Measurements from ENCODE around the gene USP17L13. TPM values are rescaled to one million over a fixed set of nuclear protein-coding genes. Genes with fewer than 3 reads are reported as not detected.

Gene USP17L13
- total RNA-seq, 1 donor: not detected

Other genes with a start within 250 kb of the USP17L13 start
- gene FAM90A26, start 54.5 kb upstream of the USP17L13 start, total RNA-seq (ENCODE audit: low replicate concordance): not detected in 2 replicates
- gene USP17L10, start 14.2 kb upstream of the USP17L13 start, total RNA-seq (ENCODE audit: low replicate concordance): not detected in 2 replicates
- not detected in 2 replicates for gene USP17L11, start 9.5 kb upstream of the USP17L13 start, total RNA-seq (ENCODE audit: low replicate concordance)
- not detected in 2 replicates for gene USP17L12, start 4.7 kb upstream of the USP17L13 start, total RNA-seq (ENCODE audit: low replicate concordance)
- not detected in 2 replicates for gene USP17L15, start 9.5 kb downstream of the USP17L13 start, total RNA-seq (ENCODE audit: low replicate concordance)
- gene USP17L17, start 19.0 kb downstream of the USP17L13 start, total RNA-seq (ENCODE audit: low replicate concordance): not detected in 2 replicates
- gene USP17L18, start 23.7 kb downstream of the USP17L13 start, total RNA-seq (ENCODE audit: low replicate concordance): not detected in 2 replicates
- gene USP17L19, start 28.5 kb downstream of the USP17L13 start, total RNA-seq (ENCODE audit: low replicate concordance): not detected in 2 replicates
- not detected in 2 replicates for gene USP17L20, start 33.2 kb downstream of the USP17L13 start, total RNA-seq (ENCODE audit: low replicate concordance)
- not detected in 2 replicates for gene USP17L21, start 38.0 kb downstream of the USP17L13 start, total RNA-seq (ENCODE audit: low replicate concordance)
- gene USP17L22, start 42.7 kb downstream of the USP17L13 start, total RNA-seq (ENCODE audit: low replicate concordance): not detected in 2 replicates
- gene USP17L24, start 100.3 kb downstream of the USP17L13 start, total RNA-seq (ENCODE audit: low replicate concordance): not detected in 2 replicates
- gene USP17L25, start 105.0 kb downstream of the USP17L13 start, total RNA-seq (ENCODE audit: low replicate concordance): not detected in 2 replicates
- not detected in 2 replicates for gene USP17L26, start 109.8 kb downstream of the USP17L13 start, total RNA-seq (ENCODE audit: low replicate concordance)
- gene USP17L5, start 114.5 kb downstream of the USP17L13 start, total RNA-seq (ENCODE audit: low replicate concordance): not detected in 2 replicates
- not detected in 2 replicates for gene USP17L27, start 119.3 kb downstream of the USP17L13 start, total RNA-seq (ENCODE audit: low replicate concordance)
- gene USP17L28, start 124.0 kb downstream of the USP17L13 start, total RNA-seq (ENCODE audit: low replicate concordance): not detected in 2 replicates
- not detected in 2 replicates for gene USP17L29, start 128.7 kb downstream of the USP17L13 start, total RNA-seq (ENCODE audit: low replicate concordance)
- gene USP17L30, start 138.2 kb downstream of the USP17L13 start, total RNA-seq (ENCODE audit: low replicate concordance): not detected in 2 replicates
- gene DEFB131A, start 219.5 kb downstream of the USP17L13 start, total RNA-seq (ENCODE audit: low replicate concordance): not detected in 2 replicates

Data from fibroblast of the aortic adventitia (primary cell).